HUDEP-2 (cell line): ENCODE measurements around the gene BLTP3A.
A peak's percentile ranks its signal among the peaks of the same experiment; 100 is the strongest.

Source experiments
- DNase-seq, 76 experiments: peaks; one replicate each; lab custom pipeline; 2025; ENCODE audit not compliant: unreplicated experiment in 76 of 76; lab: John Stamatoyannopoulos, UW

BLTP3A gene

GRCh38 chr6:34819571-34820480 lies 27.9 kb downstream of the BLTP3A start:
- peak in 7 of 76 experiments; percentile 14 to 50 (median 20) for DNase-seq

GRCh38 chr6:34829137-34829536 lies 37.3 kb downstream of the BLTP3A start:
- no peak for DNase-seq

GRCh38 chr6:34832942-34833341 lies 41.1 kb downstream of the BLTP3A start:
- no peak for DNase-seq

- peak in 3 of 76 experiments; percentile 9 to 24 (median 17) for DNase-seq
These were observed 43.1 kb downstream of the BLTP3A start for GRCh38 chr6:34834789-34835518.

- no peak for DNase-seq
These were observed 44.1 kb downstream of the BLTP3A start for GRCh38 chr6:34836008-34836407.

- DNase-seq: no peak
These were observed 44.6 kb downstream of the BLTP3A start for GRCh38 chr6:34836451-34836850.

- DNase-seq: no peak
These were observed 45.6 kb downstream of the BLTP3A start for GRCh38 chr6:34837528-34837927.

- DNase-seq: peak in 4 of 76 experiments; percentile 21 to 27 (median 24)
These were observed 47.9 kb downstream of the BLTP3A start for GRCh38 chr6:34839666-34840352.
